Measurements from ENCODE around the gene MCU.

MCU gene

DNA sequence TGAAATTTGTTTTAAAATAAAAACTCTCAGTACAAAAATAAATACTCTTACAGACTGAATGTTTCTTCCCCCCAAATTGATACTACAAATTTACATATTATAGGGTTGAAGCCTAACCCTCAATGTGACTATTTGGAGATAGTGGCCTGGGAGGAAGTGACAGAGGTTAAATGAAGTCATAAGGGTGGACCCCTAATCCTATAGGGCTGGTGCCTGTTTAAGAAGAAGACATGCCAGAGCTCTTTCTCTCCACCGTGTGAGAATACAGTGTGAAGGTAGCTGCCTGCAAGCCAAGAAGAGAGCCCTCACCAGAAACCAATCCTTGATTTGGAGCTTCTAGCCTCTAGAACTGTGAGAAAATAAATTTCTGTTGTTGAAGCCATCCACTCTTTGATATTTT is 67.6 kb downstream of the MCU start:
- H2AFZ ChIP-seq (ENCODE audit: low read depth): no peak overlapping the region
- no peaks in the 10 kb centered on the region for H3K4me1 ChIP-seq (ENCODE audit: low read depth, poor library complexity, severe bottlenecking)
- H3K4me2 ChIP-seq: no peak overlapping the region
- no peaks in the 10 kb centered on the region for H4K20me1 ChIP-seq (ENCODE audit: insufficient read depth)
- no peak overlapping the region for H3K27ac ChIP-seq
- H3K4me3 ChIP-seq (IDR thresholded peaks at IDR 0.05; ENCODE audit: insufficient read depth, low read depth, low read length): no peak overlapping the region
- H3K79me2 ChIP-seq (ENCODE audit: insufficient read depth, low read depth): no peaks in the 10 kb centered on the region
- TF ChIP-seq, protein P1, sequence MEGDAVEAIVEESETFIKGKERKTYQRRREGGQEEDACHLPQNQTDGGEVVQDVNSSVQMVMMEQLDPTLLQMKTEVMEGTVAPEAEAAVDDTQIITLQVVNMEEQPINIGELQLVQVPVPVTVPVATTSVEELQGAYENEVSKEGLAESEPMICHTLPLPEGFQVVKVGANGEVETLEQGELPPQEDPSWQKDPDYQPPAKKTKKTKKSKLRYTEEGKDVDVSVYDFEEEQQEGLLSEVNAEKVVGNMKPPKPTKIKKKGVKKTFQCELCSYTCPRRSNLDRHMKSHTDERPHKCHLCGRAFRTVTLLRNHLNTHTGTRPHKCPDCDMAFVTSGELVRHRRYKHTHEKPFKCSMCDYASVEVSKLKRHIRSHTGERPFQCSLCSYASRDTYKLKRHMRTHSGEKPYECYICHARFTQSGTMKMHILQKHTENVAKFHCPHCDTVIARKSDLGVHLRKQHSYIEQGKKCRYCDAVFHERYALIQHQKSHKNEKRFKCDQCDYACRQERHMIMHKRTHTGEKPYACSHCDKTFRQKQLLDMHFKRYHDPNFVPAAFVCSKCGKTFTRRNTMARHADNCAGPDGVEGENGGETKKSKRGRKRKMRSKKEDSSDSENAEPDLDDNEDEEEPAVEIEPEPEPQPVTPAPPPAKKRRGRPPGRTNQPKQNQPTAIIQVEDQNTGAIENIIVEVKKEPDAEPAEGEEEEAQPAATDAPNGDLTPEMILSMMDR (conservative IDR thresholded peaks at IDR 0.05; ENCODE audit: low read depth, low read length): no peak
- H3K27me3 ChIP-seq (ENCODE audit: insufficient read depth, low read depth): no peaks in the 10 kb centered on the region
- H3K9ac ChIP-seq: no peak overlapping the region
- no peaks in the 10 kb centered on the region for H3K36me3 ChIP-seq (ENCODE audit: insufficient read depth)

DNA sequence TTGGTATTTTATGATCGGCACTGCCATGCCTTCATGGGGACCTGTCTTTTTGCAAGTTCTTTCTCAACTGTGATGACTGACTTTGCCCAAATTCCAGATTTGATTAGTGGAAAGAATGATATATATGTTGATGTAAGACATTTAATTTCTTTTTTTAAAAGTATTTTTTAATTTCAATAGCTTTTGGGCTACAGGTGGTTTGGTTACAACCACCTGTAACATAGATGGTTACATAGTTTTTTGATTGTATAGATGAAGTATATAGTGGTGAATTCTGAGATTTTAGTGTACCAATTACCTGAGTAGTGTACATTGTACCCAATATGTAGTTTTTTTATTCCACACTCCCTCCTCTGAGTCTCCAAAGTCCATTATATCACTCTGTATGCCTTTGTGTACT is 69.6 kb downstream of the MCU start:
- Histone ChIP-seq H3K4me3 (IDR thresholded peaks at IDR 0.05; ENCODE audit: insufficient read depth, low read depth, low read length) (no peak overlapping the region), H3K79me2 (ENCODE audit: insufficient read depth, low read depth) (no peaks in the 10 kb centered on the region), H3K4me2 (no peak overlapping the region), H3K4me1 (ENCODE audit: low read depth, poor library complexity, severe bottlenecking) (no peaks in the 10 kb centered on the region), H3K27ac (no peak overlapping the region), H3K36me3 (ENCODE audit: insufficient read depth) (no peaks in the 10 kb centered on the region), H3K9ac (no peak overlapping the region), H2AFZ (ENCODE audit: low read depth) (no peak overlapping the region), H3K27me3 (ENCODE audit: insufficient read depth, low read depth) (no peaks in the 10 kb centered on the region), H4K20me1 (ENCODE audit: insufficient read depth) (no peaks in the 10 kb centered on the region)
- TF ChIP-seq, protein P1 (conservative IDR thresholded peaks at IDR 0.05; ENCODE audit: low read depth, low read length): no peak

DNA sequence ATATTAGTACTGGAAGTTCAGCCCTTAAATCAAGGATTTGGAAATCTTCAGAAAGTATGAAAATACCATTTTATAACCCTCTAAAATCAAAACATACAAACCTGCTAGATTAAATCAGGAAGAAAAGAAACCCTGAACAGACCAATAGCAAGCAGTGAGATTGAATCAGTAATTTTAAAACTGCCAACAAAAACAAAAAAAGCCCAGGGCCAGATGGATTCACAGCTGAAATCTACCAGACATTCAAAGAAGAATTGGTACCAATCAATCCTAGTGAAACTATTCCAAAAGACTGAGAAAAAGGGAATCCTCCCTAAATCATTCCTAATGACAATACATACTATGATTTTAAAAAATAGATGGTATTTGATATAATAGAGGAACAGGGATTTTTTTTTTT is 70.1 kb downstream of the MCU start:
- TF ChIP-seq, protein P1 (conservative IDR thresholded peaks at IDR 0.05; ENCODE audit: low read depth, low read length): no peak
- Histone ChIP-seq H3K79me2 (ENCODE audit: insufficient read depth, low read depth) (no peaks in the 10 kb centered on the region), H3K36me3 (ENCODE audit: insufficient read depth) (no peaks in the 10 kb centered on the region), H4K20me1 (ENCODE audit: insufficient read depth) (no peaks in the 10 kb centered on the region), H3K9ac (no peak overlapping the region), H3K4me1 (ENCODE audit: low read depth, poor library complexity, severe bottlenecking) (no peaks in the 10 kb centered on the region), H3K4me2 (no peak overlapping the region), H3K27me3 (ENCODE audit: insufficient read depth, low read depth) (no peaks in the 10 kb centered on the region), H3K27ac (no peak overlapping the region), H3K4me3 (IDR thresholded peaks at IDR 0.05; ENCODE audit: insufficient read depth, low read depth, low read length) (no peak overlapping the region), H2AFZ (ENCODE audit: low read depth) (no peak overlapping the region)

GRCh38 chr10:72763201-72763600 is 71.3 kb downstream of the MCU start:
- Histone ChIP-seq H3K79me2 (ENCODE audit: insufficient read depth, low read depth) (no peaks in the 10 kb centered on the region), H3K4me3 (IDR thresholded peaks at IDR 0.05; ENCODE audit: insufficient read depth, low read depth, low read length) (no peak overlapping the region), H3K4me1 (ENCODE audit: low read depth, poor library complexity, severe bottlenecking) (no peaks in the 10 kb centered on the region), H2AFZ (ENCODE audit: low read depth) (no peak overlapping the region), H3K36me3 (ENCODE audit: insufficient read depth) (no peaks in the 10 kb centered on the region), H3K9ac (no peak overlapping the region), H4K20me1 (ENCODE audit: insufficient read depth) (no peaks in the 10 kb centered on the region), H3K27ac (no peak overlapping the region), H3K27me3 (ENCODE audit: insufficient read depth, low read depth) (no peaks in the 10 kb centered on the region), H3K4me2 (no peak overlapping the region)
- TF ChIP-seq, protein P1 (conservative IDR thresholded peaks at IDR 0.05; ENCODE audit: low read depth, low read length): no peak

DNA sequence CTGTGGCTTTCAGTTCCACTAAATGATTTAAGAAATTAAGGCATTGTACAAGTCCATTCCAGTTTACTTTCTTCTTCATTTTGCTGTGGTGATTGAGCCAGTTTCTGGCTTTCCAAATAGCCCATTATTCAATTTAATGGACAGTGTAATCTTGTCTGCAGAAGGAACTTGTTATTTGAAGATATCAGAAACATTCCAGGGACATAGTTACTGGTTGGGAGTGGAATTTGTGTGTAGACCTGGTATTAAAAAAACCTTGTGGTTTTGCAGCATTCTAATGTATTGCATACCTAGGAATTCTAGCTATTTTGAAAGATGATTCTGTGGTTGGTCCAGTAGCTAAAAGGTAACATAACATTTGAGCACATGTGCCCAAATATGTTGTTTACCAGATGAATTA is 72.2 kb downstream of the MCU start:
- H3K4me2 ChIP-seq: no peak overlapping the region
- no peak overlapping the region for H3K4me3 ChIP-seq (IDR thresholded peaks at IDR 0.05; ENCODE audit: insufficient read depth, low read depth, low read length)
- H2AFZ ChIP-seq (ENCODE audit: low read depth): no peak overlapping the region
- no peak overlapping the region for H3K9ac ChIP-seq
- H3K27me3 ChIP-seq (ENCODE audit: insufficient read depth, low read depth): no peaks in the 10 kb centered on the region
- no peaks in the 10 kb centered on the region for H3K36me3 ChIP-seq (ENCODE audit: insufficient read depth)
- no peaks in the 10 kb centered on the region for H4K20me1 ChIP-seq (ENCODE audit: insufficient read depth)
- H3K4me1 ChIP-seq (ENCODE audit: low read depth, poor library complexity, severe bottlenecking): no peaks in the 10 kb centered on the region
- TF ChIP-seq, protein P1 (conservative IDR thresholded peaks at IDR 0.05; ENCODE audit: low read depth, low read length): no peak
- H3K27ac ChIP-seq: no peak overlapping the region
- no peaks in the 10 kb centered on the region for H3K79me2 ChIP-seq (ENCODE audit: insufficient read depth, low read depth)

Data from KMS-11 (cell line).